SK-N-SH (cell line): ENCODE data around the gene C10orf62. TPM values are rescaled to one million over a fixed set of nuclear protein-coding genes. Genes with fewer than 3 reads are reported as not detected.

Experiments
- CTCF ChIA-PET: fragments of 300-600, 350-600 bp; formaldehyde crosslinking; extraction: SDS; loops from one replicate; lab custom pipeline; 2021; lab: Yijun Ruan, JAX
- POLR2A ChIA-PET: fragments of 350-600 bp; sonication (Branson Sonifier 250); formaldehyde crosslinking; extraction: SDS; loops from one replicate; lab custom pipeline; 2020; ENCODE audit warnings: antibody characterized with exemption, inconsistent platforms; lab: Yijun Ruan, JAX
- DNase-seq: peaks from one replicate; pipeline ENCODE4 v3.0.0; 2012
- H2AFZ ChIP-seq: fragments of 200-600 bp; sonication (generic); 2 replicates; pipeline ENCODE4 v1.8.1; 2016; ENCODE audit warnings: antibody characterized with exemption, mild to moderate bottlenecking, low read depth
- H3F3A ChIP-seq: fragments of 200-600 bp; sonication (generic); replicated peaks from 2 replicates; pipeline ENCODE3; 2016; ENCODE audit warnings: antibody characterized with exemption, mild to moderate bottlenecking; ENCODE audit not compliant: insufficient read depth
- H3K27ac ChIP-seq, 2 experiments: fragments of 200-500 bp in 1 of 2; fragments of 200-600 bp in 1 of 2; sonication (Bioruptor generic) in 1 of 2; sonication (generic), shearing (Covaris generic) in 1 of 2; 2 replicates each; pipeline versions ENCODE4 v1.5.1 to v1.6.1; 2014 to 2016; ENCODE audit warnings: low read depth in 2 of 2, inconsistent platforms in 1 of 2, low read length in 1 of 2, mild to moderate bottlenecking in 1 of 2, mixed read lengths in 1 of 2
- H3K27me3 ChIP-seq: fragments of 200-600 bp; sonication (generic), shearing (Covaris generic); 2 replicates; pipeline ENCODE4 v1.6.1; 2016; ENCODE audit warnings: mixed run types; ENCODE audit not compliant: insufficient read depth
- H3K36me3 ChIP-seq, 2 experiments: fragments of 200-500 bp in 1 of 2; fragments of 200-600 bp in 1 of 2; sonication (Bioruptor generic) in 1 of 2; sonication (generic) in 1 of 2; replicated peaks in 1 of 2; 2 replicates each; pipeline versions ENCODE3 to v1.5.1; 2014 to 2016; ENCODE audit warnings: low read length in 1 of 2, mild to moderate bottlenecking in 1 of 2; ENCODE audit not compliant: insufficient read depth in 2 of 2, control insufficient read depth in 1 of 2
- H3K4me1 ChIP-seq, 2 experiments: fragments of 200-500 bp in 1 of 2; fragments of 200-600 bp in 1 of 2; sonication (Bioruptor generic) in 1 of 2; sonication (generic), shearing (Covaris generic) in 1 of 2; 2 replicates each; pipeline versions ENCODE4 v1.5.1 to v1.6.1; 2014 to 2016; ENCODE audit warnings: low read depth in 1 of 2, low read length in 1 of 2, mixed run types in 1 of 2; ENCODE audit not compliant: insufficient read depth in 2 of 2, control insufficient read depth in 1 of 2
- H3K4me2 ChIP-seq: fragments of 200-600 bp; sonication (generic), shearing (Covaris generic); 2 replicates; pipeline ENCODE4 v1.6.1; 2017; ENCODE audit warnings: mixed run types
- H3K4me3 ChIP-seq, 2 experiments: fragments of 200-500 bp in 1 of 2; fragments of 200-600 bp in 1 of 2; sonication (Bioruptor generic) in 1 of 2; sonication (generic), shearing (Covaris generic) in 1 of 2; 2 replicates each; pipeline versions ENCODE4 v1.5.1 to v1.8.1; 2014 to 2016; ENCODE audit warnings: low read depth in 2 of 2, inconsistent platforms in 1 of 2, low read length in 1 of 2, mild to moderate bottlenecking in 1 of 2, mixed read lengths in 1 of 2, moderate library complexity in 1 of 2
- H3K79me2 ChIP-seq: fragments of 200-600 bp; sonication (generic); 2 replicates; pipeline ENCODE4 v1.8.1; 2017; ENCODE audit warnings: mild to moderate bottlenecking; ENCODE audit not compliant: insufficient read depth
- H3K9ac ChIP-seq: fragments of 200-600 bp; sonication (generic); 2 replicates; pipeline ENCODE4 v1.6.1; 2017; ENCODE audit warnings: mixed run types
- H3K9me2 ChIP-seq: fragments of 200-600 bp; sonication (generic); 2 replicates; pipeline ENCODE4 v1.6.1; 2017; ENCODE audit warnings: mixed run types
- H3K9me3 ChIP-seq: fragments of 200-600 bp; sonication (generic); 2 replicates; pipeline ENCODE4 v1.6.1; 2017; ENCODE audit warnings: mixed run types, mild to moderate bottlenecking, moderate library complexity
- H4K20me1 ChIP-seq: fragments of 200-600 bp; sonication (generic); 2 replicates; pipeline ENCODE4 v1.6.1; 2017; ENCODE audit warnings: mild to moderate bottlenecking, mixed run types; ENCODE audit not compliant: insufficient read depth
- CHD2 ChIP-seq: fragments of 150-350 bp; IDR thresholded peaks from 2 replicates; pipeline ENCODE4 v1.6.1; 2018; ENCODE audit warnings: low read length; ENCODE audit not compliant: partially characterized antibody
- EP300 ChIP-seq, 2 experiments: IDR thresholded peaks; 2 replicates each; pipeline versions ENCODE4 v1.4.0 to v1.6.1; 2012; ENCODE audit warnings: borderline replicate concordance in 1 of 2, low read depth in 1 of 2, low read length in 1 of 2
- RAD21 ChIP-seq: IDR thresholded peaks from 2 replicates; pipeline ENCODE4 v1.6.1; 2012; ENCODE audit warnings: mild to moderate bottlenecking, low read length
- RCOR1 ChIP-seq: fragments of 150-350 bp; IDR thresholded peaks from 2 replicates; pipeline ENCODE4 v1.6.1; 2017; ENCODE audit warnings: antibody characterized with exemption, low read length
- REST ChIP-seq: IDR thresholded peaks from 2 replicates; pipeline ENCODE4 v1.6.1; 2012; ENCODE audit warnings: mild to moderate bottlenecking, low read depth, low read length, moderate library complexity
- SIN3A ChIP-seq: IDR thresholded peaks from 2 replicates; pipeline ENCODE4 v1.6.1; 2012; ENCODE audit warnings: low read depth, mild to moderate bottlenecking, low read length, moderate library complexity, borderline replicate concordance
- USF1 ChIP-seq: IDR thresholded peaks from 2 replicates; pipeline ENCODE4 v1.4.0; 2012; ENCODE audit warnings: low read depth, borderline replicate concordance
- YY1 ChIP-seq: IDR thresholded peaks from 2 replicates; pipeline ENCODE4 v1.4.0; 2012; ENCODE audit warnings: low read depth, mild to moderate bottlenecking
- ZBTB33 ChIP-seq: IDR thresholded peaks from 2 replicates; pipeline ENCODE4 v1.4.0; 2012; ENCODE audit warnings: low read depth, borderline replicate concordance
- WGBS: methylation state at CpG from one replicate; pipeline ENCODE4 v1.1.6; 2017; ENCODE audit warnings: low lambda C conversion rate; 5-methylcytosine and 5-hydroxymethylcytosine counted together
- polyA plus RNA-seq, 3 experiments: library from polyadenylated mRNA; depleted of rRNA; stranded (reverse); fragments of >200 nt; gene quantifications; 2 replicates each; pipeline ENCODE4 v1.2.3, GENCODE V29; 2012

C10orf62 gene
- polyA plus RNA-seq, 1 of the 3 experiments (the other 2 are of a cell fraction): 0.07 TPM

- 76% methylated on average over 2 of the region's 2 CpGs for WGBS
- Histone ChIP-seq H3K9ac (no peak overlapping the region), H3K27me3 (no peaks in the 10 kb centered on the region), H3K4me1 (peaks cover 0 to 21% of the 10 kb centered on the region in 2 experiments; a peak in 1 of 4 replicates), H3K4me3 (no peak overlapping the region), H3K79me2 (no peaks in the 10 kb centered on the region), H3K9me3 (no peaks in the 10 kb centered on the region), H2AFZ (no peak overlapping the region), H3K4me2 (no peak overlapping the region), H3K27ac (no peak overlapping the region), H3K9me2 (no peaks in the 10 kb centered on the region), H3K36me3 (no peaks in the 10 kb centered on the region), H3F3A (no peaks in the 10 kb centered on the region), H4K20me1 (no peaks in the 10 kb centered on the region)
- no peak for DNase-seq
- ChIA-PET POLR2A (no interaction called here), CTCF (interaction anchor here (7.1 kb wide), 1 partner anchor 15 kb away, joined by 60 read pairs; the partner anchor contains the start of gene ANKRD2)
- TF ChIP-seq EP300 (IDR thresholded peaks at IDR 0.05; ENCODE audit: borderline replicate concordance in 1 of 2, low read depth in 1 of 2, low read length in 1 of 2) (no peak), REST (no peak), RCOR1 (no peak), CHD2 (no peak), YY1 (no peak), SIN3A (no peak), ZBTB33 (no peak), USF1 (no peak), RAD21 (no peak)
Observed at GRCh38 chr10:97587183-97587582, 2.3 kb upstream of the C10orf62 start.
